Erythroblast (primary cell): Measurements from ENCODE around the gene FHAD1.

ENCODE experiments used
- GATA1 ChIP-seq: IDR thresholded peaks from 2 replicates; pipeline ENCODE4 v1.6.1; 2011; ENCODE audit warnings: low read depth, mild to moderate bottlenecking, control low read depth, low read length, moderate library complexity
- POLR2A ChIP-seq: IDR thresholded peaks from 2 replicates; pipeline ENCODE4 v1.6.1; 2011; ENCODE audit warnings: mild to moderate bottlenecking, low read length

GRCh38 chr1:15358565-15359133, 111.6 kb downstream of the FHAD1 start:
- TF ChIP-seq POLR2A (no peak), GATA1 (no peak)
